Posterior cingulate gyrus (tissue), 11 donors: ENCODE measurements around the gene ATXN2.
A peak's percentile ranks its signal among the peaks of the same experiment; 100 is the strongest.
"Not testable (repeated sequence)": the region's sequence is repeated elsewhere in the genome, so short reads cannot be mapped to it uniquely, and the experiment has no call there.

Experiments
- DNase-seq, 10 donors: peaks; one replicate each; pipeline versions ENCODE4 v3.0.0 to v3.0.0-alpha.2; 2020 to 2021; ENCODE audit warnings: mixed read lengths in 3 of 10
- intact Hi-C: fragments of 100-400 bp; cut with DNase I; formaldehyde crosslinking; loops from one replicate; pipeline ENCODE4 v1.15.1; 2023

Gene ATXN2

DNA sequence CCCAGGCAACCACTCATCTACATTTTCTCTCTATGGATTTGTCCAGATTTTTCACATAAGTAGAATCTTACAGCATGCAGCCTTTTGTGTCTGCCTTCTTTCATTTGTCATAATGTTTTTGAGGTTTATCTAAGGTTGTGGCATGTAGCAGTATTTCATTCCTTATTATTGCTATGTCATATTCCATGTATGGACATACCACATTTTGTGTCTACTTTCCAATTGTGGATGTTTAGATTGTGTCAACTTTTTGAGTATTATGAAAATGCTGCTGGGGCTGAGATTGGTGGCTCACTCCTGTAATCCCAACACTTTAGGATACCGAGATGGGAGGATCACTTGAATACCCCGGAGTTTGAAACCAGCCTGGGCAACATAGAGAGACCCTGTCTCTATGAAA lies 3.2 kb upstream of the ATXN2 start:
- intact Hi-C loops: no loop called here
- no peak for DNase-seq

DNA sequence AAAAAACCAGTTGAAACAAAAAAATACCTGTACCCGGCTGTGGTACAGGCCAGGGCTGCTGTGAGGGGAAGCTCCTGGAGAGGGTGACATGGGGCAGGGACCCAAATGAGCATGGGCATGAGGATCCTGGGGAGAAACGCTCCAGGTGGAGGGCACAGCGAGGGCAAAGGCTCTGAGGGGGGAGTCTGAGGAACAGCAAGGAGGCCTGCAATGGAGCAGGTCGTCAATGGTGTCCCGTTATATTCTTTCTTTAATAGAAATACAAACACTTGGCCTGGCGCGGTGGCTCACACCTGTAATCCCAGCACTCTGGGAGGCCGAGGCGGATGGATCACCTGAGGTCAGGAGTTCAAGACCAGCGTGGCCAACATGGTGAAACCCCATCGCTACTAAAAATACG lies 1.9 kb upstream of the ATXN2 start:
- peak in 2 of 10 donors; percentile 12 to 62 for DNase-seq
- intact Hi-C loops: not testable (repeated sequence)

DNA sequence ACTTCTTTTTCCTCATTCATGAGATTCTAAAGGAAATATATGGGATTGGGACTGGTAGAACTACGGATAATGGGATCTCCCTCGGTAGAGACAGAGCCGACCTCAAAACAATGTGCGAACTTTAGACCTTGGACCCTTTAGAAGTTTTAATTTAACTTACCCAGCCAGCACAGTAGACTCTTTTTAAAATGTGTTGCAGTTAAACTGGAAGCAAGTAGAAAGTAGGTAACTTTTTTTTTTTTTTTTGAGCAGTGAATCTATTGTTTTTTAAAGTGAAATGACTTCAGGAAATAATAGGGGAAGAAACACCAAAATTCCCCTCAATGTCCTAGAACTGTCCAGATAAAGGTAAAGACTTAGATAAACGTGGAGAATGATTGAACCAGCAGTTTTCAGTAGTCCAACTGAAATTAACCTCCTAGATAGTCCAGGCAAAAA lies 1.1 kb upstream of the ATXN2 start:
- DNase-seq: no peak
- intact Hi-C loops: no loop called here

DNA sequence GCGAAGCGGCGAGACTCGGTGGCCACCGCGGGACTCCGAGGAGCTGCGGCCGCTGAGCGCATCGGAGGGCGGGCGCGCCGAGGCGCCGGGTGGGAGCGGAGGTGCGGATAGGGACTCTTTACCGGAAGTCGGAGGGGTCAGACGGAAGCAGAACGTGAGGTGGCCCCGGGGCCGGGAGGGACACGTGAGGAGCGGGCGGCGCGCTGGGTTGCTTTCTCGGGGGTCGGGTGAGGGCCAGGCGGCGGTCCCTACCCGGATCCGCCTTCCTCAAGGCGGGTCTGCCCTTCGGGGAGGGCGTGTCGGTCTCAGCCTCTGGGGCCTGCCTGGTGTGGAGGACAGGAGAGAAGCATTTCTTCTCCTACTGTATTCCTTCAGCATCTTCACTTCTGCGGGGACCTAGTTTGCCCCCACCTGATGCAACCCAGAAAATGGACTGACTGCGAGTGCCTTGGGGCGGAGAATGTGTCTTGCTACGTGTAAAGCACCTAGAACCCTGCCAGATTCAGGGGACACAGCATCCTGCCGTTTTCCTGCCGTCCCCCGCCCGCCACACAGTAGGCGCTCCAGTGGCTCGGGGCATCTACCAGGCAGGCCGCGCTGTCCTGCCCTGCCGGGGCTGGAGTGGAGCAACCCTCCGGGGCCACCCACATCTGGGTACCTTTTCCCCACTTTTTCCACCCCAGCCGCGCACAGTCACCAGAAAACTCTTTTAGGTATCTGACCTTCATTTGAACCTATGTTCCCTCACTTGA lies 514 bp upstream of the ATXN2 start:
- intact Hi-C loops: loop anchor here (2.0 kb wide), 1 partner anchor 85 kb away; the partner anchor contains the start of gene BRAP
- peak; percentile 80 to 97 (median 85) for DNase-seq

DNA sequence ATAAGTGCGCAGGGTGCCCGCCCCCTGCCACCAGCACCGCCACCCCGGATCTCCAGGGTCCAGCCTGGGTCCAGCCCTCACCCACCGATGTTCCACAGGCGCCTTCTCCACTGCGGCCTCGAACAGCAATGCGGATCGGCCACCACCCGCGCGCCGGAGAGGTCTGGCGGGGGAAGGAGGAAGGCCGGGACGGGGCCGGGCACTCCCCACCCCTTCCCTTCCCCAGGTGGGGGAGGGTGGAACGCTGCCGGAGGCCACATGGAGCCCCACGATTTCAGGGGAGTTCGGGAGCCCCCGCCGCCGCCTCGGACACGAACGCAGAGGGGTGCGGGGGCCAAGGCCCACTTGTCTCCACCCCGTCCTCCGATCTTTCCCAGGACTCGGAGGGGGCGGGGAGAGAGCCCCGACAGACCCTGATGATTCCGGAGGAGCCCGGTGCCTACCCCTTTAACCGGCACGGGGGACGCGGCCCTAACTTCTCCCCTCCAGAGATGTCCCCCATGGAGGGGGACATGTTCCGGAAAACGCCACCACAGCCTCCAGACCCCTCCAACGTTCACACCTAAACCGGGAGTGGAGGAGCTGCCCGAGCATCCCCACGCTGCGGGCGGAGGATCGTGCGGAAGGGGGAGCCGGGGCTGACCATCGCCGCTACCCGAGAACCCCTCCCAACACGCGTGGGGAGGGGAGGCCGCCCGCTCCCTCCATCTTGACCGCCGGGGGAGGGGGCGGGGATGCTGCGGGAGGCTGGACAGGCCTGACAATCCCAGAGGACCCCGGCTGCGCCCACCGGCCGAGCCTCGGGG lies 1.1 kb downstream of the ATXN2 start:
- peak; percentile 38 to 94 (median 52) for DNase-seq
- intact Hi-C loops: loop anchor here (2.0 kb wide), 1 partner anchor 87 kb away; the partner anchor contains the start of gene BRAP

DNA sequence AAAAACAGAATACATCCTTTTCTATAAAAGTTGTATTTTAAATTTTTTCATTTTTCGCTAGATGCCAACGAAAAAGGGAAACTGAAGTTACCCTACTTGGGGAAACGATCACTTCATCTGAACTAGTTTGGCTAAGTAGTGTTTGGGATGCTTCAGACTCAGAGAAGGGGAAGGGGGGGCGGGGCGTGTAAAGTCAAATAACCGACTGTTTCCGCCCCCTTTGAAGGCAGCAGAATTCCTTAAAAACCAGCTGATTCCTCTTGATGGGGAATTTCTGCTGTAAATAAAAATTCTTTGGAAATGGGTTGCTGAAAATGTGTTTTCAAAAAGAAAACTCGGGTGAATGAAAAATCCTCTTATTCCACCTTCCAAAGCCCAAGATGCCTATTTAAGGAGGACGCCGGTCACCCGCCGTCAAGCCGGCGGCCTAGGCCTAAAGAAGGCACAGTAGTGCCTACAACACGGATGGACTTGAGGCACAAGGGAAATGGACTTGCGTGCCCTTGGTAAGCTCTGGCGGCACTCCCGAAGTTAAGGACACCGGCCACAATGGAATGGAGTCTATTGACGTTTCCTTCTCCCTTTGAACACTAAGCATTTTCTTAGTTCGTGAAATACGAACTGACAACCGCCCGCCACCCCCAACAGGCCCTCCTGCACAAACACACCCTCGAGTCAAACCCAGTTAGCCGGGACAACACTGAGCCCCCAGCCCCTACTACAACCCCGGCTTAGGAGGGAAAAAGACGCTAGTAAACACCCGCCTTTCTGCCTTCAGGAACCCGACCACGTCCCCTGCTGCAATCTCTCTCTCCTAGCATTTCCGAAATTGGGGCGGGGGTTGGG lies 1.9 kb downstream of the ATXN2 start:
- intact Hi-C loops: no loop called here
- DNase-seq: peak in 9 of 10 donors; percentile 11 to 90 (median 34)

DNA sequence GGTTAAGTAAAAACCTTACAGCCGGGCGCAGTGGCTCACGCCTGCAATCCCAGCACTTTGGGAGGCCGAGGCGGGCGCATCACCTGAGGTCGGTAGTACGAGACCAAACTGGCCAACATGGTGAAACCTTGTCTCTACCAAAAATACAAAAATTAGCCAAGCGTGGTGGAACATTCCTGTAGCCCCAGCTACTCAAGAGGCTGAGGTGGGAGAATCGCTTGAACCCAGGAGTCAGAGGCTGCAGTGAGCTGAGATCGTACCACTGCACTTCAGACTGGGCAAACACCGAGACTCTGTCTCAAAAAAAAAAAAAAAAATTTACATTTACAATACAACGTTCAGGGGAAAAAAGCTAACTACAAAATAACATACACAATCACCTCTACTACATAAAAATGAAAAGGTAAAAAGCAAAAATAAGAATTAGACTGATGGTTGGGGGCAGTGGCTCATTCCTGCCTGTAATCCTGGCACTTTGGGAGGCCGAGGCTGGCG lies 3.7 kb downstream of the ATXN2 start:
- intact Hi-C loops: not testable (repeated sequence)
- DNase-seq: peak in 1 of 10 donors; percentile 27

DNA sequence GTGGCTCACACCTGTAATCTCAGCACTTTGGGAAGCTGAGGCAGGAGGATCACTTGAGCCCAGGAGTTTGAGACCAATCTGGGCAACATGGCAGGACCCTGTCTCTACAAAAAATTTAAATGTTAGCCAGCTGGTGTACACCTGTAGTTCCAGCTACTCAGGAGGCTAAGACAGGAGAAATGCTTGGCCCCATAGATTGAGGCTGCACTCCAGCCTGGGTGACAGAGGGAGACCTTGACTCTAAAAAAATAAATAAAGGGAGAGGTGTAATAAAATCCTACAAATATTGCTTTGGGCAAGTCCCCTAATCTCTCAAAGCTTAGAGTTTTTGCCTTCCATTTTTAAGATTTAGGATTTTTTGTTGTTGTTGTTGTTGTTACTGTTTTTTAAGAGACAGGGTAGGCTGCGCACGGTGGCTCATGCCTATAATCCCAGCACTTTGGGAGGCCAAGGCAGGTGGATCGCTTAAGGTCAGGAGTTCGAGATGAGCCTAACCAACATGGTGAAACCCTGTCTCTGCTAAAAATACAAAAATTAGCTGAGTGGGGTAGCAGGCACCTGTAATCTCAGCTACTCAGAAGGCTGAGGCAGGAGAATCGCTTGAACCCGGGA lies 7.6 kb downstream of the ATXN2 start:
- DNase-seq, intact Hi-C loops: not testable (repeated sequence)

DNA sequence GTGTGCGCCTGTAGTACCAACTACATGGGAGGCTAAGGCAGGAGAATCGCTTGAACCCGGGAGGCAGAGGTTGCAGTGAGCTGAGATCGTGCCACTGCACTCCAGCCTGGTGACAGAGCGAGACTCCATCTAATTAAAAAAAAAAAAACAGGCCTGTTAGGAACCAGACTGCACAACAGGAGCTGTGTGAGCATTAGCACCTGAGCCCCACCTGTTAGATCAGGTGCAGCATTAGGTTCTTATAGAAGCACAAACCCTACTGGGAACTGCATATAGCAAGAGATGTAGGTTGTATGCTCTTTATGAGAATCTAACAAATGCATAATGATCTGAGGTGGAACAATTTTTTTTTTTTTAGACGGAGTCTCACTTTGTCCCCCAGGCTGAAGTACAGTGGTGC lies 8.6 kb downstream of the ATXN2 start:
- no peak for DNase-seq
- intact Hi-C loops: no loop called here

DNA sequence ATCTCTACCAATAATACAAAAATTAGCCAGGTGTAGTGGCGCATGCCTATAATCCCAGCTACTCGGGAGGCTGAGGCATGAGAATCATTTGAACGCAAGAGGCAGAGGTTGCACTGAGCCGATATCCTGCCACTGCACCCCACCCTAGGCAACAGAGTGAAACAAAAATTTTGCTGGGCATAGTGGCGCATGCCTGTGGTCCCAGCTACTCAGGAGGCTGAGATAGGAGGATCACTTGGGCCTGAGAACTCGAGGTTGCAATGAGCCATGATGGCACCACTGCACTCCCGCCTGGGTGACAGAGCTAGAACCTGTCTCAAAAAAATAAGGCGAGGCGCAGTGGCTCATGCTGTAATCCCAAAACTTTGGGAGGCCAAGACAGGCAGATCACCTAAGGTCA lies 9.5 kb downstream of the ATXN2 start:
- intact Hi-C loops: no loop called here
- peak in 1 of 10 donors; percentile 37 for DNase-seq

DNA sequence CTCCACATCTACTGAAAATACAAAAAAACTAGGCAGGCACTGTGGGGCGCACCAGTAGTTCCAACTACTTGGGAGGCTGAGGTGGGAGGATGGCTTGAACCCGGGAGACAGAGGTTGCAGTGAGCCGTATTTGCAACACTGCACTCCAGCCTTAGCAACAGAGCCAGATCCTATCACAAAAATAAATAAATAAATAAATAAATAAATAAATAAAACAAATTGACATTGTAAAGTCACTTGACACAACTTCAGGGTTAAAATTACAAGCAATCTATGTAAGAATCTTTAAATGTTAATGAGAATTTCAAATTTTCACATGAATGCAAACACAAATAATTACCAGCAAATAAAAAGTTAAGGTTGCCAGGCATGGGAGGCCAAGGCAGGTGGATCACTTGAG lies 11.1 kb downstream of the ATXN2 start:
- intact Hi-C loops: no loop called here
- peak in 1 of 10 donors; percentile 42 for DNase-seq

DNA sequence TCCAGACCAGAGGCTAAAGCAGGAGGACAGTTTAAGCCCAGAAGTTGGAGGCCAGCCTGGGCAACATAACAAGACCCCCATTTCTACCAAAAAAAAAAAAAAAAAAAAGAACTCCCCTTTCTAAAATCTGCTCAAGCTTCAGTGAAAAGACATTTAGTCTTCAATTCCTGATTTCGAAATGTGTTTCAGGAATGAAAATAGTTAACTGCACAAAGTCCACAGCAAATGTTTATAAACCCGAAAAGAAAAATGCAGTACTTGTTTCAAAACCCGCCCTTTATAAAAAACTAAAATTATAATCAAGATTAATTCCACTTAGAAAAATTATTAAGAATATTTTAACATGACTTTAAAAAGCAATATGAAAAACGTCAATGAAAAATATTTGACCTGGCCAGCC lies 12.1 kb downstream of the ATXN2 start:
- intact Hi-C loops: no loop called here
- no peak for DNase-seq

DNA sequence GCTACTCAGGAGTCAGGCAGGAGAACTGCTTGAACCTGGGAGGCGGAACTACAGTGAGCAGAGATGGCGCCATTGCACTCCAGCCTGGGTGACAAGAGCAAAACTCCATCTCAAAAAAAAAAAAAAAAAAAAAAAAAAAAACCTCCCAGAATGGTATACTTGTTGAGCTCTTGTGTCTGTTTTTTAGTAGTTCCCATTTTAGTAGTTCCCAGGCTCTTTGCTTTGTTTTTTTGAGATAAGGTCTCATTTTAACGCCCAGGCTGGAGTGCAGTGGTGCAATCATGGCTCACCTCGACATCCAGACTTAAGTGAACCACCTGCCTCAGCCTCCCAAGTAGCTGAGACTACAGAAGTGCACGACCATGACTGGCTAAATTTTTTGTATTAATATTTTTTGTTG lies 13.4 kb downstream of the ATXN2 start:
- intact Hi-C loops: no loop called here
- DNase-seq: no peak

DNA sequence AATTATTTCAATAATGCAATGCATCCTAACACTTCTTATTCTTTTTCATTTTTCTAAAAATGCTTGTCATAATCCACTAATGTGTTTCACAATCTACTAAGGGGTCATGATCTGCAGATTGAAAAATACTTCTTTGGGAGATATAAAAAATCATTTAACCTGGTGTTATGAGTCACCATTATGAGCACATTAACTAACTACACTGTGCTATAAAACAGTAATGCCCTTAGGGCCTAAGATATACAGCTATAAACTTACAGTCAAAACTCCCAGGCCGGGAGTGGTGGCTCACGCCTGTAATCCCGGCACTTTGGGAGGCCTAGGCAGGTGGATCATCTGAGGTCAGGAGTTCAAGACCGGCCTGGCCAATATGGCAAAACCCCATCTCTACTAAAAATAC lies 14.2 kb downstream of the ATXN2 start:
- no peak for DNase-seq
- intact Hi-C loops: no loop called here

DNA sequence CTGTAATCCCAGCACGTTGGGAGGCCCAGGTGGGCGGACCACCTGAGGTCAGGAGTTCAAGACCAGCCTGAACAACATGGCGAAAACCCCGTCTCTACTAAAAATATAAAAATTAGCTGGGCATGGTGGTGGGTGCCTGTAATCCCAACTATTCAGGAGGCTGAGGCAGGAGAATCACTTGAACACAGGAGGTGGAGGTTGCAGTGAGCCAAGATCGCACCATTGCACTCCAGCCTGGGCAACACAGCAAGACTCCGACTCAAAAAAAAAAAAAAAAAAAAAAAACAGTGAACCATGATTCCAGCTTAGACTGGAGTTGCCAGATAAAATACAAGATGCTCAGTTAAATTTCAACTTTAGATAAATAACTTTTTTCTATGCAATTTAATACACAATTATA lies 15.6 kb downstream of the ATXN2 start:
- DNase-seq: peak in 1 of 10 donors; percentile 29

DNA sequence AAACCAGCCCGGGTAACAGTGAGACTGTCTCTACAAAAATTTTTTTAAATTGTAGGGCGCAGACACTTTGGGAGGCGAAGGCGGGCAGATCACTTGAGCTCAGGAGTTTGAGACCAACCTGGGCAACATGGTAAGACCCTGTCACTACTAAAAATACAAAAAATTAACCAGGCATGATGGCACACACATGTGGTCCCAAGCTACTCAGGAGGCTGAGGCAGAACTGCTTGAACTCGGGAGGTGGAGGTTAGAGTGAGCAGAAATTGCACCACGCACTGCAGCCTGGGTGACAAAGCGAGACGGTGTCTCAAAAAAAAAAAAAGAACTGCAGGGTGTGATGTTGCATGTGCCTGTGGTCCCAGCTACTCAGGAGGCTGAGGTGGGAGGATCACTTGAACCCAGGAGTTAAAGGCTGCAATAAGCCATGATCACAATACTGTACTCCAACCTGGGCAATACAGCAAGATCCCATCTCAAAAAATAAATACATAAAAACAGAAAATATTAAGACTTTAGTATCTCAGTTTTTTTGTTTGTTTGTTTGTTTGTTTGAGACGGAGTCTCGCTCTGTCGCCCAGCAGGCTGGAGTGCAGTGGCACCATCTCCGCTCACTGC lies 16.9 kb downstream of the ATXN2 start:
- DNase-seq: no peak
- intact Hi-C loops: no loop called here

More for the DNA sequence above, 15.6 kb downstream of the ATXN2 start:
- intact Hi-C loops: not testable (repeated sequence)

DNA sequence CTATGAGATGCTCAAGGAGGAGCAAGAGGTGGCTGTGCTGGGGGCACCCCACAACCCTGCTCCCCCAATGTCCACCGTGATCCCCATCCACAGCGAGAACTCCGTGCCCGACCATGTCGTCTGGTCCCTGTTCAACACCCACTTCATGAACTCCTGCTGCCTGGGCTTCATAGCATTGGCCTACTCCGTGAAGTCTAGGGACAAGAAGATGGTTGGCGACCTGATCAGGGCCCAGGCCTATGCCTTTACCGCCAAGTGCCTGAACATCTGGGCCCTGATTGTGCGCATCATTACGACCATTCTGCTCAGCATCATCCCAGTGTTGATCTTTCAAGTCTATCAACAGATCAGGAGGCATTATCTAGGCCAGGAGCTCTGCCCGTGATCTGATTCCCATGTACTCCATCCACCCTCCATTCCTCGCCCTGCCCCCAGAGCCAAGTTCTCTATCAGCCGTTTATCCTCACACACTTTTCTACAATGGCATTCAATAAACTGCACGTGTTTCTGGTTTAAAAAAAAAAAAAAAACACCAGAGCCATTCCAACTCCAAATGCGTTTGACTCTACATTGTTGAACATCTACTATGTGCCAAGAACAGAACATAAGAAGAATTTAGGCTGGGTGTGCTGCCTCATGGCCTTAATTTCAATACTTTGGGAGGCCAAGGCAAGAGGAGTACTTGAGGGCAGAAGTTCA lies 17.5 kb downstream of the ATXN2 start:
- no peak for DNase-seq
- intact Hi-C loops: no loop called here

DNA sequence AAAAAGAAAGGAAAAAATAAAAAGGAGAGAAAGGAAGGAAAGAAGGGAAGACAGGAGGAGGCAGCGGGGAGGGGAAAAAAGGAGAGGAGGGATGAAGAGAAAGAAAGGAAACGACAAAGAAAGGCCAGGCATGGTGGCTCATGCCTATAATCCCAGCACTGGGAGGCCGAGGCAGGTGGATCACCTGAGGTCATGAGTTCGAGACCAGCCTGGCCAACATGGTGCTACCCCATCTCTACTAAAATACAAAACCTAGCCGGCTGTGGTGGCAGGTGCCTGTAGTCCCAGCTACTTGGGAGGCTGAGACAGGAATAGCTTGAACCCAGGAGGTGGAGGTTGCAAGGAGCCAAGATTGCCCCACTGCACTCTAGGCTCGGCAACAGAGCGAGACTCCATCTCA lies 18.4 kb downstream of the ATXN2 start:
- intact Hi-C loops: no loop called here

DNA sequence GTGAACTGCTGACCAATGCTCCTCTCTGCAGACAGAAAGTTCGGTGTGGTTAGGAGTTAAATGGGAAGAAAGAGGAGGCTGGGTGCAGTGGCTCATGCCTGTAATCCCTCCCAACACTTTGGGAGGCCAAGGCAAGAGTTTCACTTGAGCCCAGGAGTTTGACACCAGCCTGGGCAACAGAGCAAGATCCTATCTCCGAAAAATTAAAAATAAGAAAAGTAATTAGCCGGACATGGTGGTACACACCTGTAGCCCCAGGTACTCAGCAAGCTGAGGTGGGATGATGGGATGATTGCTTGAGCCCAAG lies 19.0 kb downstream of the ATXN2 start:
- no peak for DNase-seq

More for the DNA sequence above, 18.4 kb downstream of the ATXN2 start:
- peak in 1 of 10 donors; percentile 12 for DNase-seq

More for the DNA sequence above, 19.0 kb downstream of the ATXN2 start:
- intact Hi-C loops: no loop called here
